Right kidney (tissue), 1 donor: ENCODE data around the gene METTL24.

ENCODE experiments used
- DNase-seq: peaks from one replicate; pipeline ENCODE4 v3.0.0-alpha.2; 2016

The METTL24 gene

DNA sequence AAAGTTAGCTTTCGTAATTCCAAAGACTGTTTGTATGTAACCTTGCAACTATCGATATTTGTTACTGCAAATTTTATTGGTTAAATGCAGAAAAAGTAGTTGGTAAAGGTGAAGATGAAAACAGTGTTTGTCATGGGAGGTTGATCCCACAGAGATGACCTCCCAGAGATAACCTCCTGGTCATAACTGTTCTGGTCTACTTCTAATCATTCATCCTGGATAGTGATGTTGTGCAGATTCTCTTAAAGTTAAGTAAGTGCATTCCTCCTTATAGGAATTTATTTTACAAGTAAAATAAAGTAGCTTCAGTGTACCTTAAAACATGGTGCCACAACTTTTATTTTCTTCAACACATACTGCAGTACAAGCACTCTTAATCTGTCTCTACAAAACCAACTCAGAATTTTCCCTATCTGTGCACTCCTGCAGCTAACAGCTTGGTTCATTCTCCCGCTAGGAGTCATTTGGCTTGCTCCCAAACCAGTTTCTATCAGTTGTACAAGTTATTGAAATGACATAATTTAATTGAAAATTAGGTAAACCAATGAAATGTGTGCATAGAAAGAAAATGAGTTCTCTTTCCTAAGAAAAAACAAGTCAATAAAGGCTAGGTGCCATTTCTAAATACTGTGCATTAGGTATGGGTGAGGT is 19.2 kb downstream of the METTL24 start:
- DNase-seq = no peak

DNA sequence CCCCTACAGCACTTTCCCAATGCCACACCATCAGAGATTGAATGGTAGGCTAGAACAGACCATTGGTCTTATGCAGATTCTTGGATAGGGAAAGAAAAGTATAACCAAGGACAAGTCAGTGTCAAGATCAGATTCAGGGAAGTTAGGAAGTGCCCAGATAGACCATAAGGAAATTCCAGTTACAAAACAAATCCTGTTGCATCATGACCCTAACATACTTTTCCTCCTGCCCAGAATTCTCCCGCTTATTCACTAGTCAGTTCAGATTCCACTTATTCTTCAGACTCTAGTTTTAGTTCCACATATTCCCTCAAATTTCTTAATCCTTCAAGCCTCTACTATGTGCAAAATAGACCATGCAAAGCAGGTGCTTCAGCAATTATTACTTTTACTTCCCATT is 20.7 kb downstream of the METTL24 start:
- no peak for DNase-seq

GRCh38 chr6:110334423-110335180 is 23.5 kb downstream of the METTL24 start:
- DNase-seq = no peak

DNA sequence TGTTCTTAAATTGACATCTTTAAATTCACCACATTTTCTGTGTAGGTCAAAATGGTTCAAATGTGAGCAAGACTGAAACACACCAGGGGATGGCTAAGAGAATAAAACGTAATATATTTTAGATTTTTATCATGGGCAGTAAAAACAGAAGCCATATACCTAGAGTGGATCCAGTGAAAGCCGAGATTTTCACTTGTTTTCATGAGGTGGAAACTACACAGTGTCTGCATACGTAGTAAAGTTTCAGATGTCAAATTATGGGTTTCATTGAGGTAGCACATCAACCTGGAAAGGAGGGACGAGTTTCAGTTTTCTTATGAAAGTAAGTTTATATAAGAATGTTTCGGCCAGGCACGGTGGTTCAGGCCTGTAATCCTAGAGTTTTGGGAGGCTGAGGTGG is 25.9 kb downstream of the METTL24 start:
- DNase-seq = no peak

GRCh38 chr6:110331816-110332215 is 26.3 kb downstream of the METTL24 start:
- DNase-seq = no peak

- DNase-seq = no peak
Measured at GRCh38 chr6:110331390-110331789, 26.8 kb downstream of the METTL24 start.

GRCh38 chr6:110329714-110330436 is 28.3 kb downstream of the METTL24 start:
- DNase-seq = peak; percentile 72

GRCh38 chr6:110329348-110329713 is 28.8 kb downstream of the METTL24 start:
- no peak for DNase-seq

DNA sequence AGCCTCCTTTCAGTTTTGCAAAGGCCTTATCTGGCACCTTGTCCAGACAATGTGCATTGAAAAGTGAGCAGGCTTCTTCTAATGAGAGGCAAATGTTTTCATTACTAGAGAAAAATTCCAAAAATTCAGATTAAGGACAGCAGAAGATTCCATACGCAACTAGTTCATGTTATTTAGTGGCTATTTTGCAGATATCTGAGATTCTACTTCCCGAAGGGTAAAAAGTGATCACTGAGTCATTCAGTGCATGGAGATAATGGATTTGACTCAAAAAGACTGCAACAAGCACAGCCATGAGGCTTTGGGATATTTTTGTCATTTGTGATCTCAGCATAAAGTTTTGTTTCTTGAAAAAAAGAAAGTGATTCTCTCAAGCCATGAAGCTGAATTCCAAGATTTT is 29.9 kb downstream of the METTL24 start:
- no peak for DNase-seq

DNA sequence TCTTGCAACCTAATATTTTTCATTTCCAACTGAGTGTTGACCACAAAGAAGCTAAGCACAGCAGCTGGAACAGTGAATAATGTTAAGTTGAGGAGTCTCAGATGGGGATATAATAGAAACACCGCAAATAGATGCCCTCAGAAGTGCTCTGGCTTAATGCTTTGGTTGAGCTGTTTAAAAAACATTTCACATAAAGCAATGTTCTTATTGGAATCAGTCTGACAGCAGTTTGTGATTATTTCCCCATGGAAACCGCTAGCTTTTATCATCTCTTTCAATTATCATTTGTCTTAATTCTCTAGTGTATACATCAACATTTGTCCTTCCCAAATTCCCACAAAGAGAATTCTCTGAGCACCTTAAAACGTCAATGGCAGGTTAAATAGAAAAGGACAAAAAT is 30.8 kb downstream of the METTL24 start:
- DNase-seq = no peak

GRCh38 chr6:110326609-110327008 is 31.5 kb downstream of the METTL24 start:
- DNase-seq = no peak

DNA sequence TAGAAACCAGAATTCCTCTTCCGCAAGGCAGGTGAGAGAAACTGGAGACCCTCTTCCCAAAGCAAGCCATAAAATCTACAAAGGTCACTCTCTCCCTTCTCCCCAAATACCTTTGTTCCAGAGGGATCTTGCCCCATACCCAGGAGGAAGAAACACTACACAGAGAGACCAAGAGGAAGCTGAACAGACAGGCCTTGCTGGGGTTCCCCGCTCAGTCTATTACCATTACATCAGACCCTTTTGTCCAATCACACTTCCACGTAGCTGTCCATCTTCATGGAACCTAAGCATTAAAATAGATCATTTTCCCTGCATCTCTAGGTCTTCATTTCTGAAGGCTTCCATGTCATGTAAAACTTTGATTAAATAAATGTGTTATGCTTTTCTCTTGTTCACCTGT is 32.1 kb downstream of the METTL24 start:
- no peak for DNase-seq

DNA sequence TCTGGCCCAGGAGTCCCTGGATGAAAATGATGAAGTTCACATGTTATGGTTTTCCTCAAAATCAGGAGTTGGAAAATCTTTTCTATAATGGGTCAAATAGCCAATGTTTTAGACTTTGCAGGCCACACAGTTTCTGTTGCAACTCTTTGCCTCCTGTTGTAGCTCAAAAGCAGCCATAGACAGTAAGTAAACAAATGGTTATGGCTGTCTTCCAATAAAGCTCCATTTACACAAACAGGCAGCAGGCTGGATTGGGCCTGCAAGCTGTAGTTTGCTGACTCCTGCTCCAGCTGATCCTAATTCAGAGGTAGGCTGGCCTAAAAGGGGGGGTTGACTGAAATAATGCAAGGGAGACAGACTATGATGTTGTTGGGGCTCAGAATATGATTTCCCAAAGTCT is 33.0 kb downstream of the METTL24 start:
- DNase-seq = no peak

DNA sequence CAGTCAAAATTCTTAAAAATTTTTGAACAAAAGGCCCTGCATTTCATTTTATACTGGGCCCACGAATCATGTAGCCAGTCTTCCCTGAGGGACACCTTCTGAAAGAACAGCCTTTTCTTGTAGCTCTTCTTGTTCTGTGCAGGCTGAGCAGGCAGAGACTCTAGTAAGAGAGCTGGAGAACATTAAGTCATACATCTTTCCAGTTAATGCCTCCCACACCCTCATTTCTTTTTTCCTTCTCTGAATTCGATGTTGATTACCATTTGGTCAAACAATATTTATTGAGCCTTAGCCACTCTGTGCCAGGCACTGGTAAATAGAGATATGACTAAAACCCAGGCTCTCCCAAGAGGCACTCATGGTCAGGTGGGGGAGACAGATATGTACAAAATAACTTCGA is 33.6 kb downstream of the METTL24 start:
- no peak for DNase-seq

- DNase-seq = no peak
Measured at GRCh38 chr6:110323258-110323657, 34.9 kb downstream of the METTL24 start.

GRCh38 chr6:110322874-110323242 is 35.3 kb downstream of the METTL24 start:
- no peak for DNase-seq

- no peak for DNase-seq
Measured at GRCh38 chr6:110322151-110322873, 35.8 kb downstream of the METTL24 start.

DNA sequence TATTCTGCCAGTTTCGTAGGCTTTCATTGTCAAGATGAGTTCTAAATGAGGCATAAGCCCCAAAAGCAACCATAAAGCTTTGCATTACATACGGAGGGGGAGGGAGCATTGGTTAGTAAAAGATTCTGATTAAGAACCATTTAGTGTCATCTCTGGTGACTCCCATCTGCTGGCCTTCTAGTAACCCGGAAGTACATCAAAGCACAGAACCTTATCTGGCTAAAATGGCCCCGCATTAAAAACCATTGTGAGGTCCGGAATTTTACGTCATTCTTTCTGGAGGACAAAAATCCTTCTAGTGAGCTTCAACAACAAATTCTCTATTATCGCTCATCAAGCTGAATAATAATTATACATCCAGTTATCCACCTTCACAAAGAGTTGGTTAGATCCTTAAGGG is 37.8 kb downstream of the METTL24 start:
- no peak for DNase-seq

- DNase-seq = no peak
Measured at GRCh38 chr6:110319843-110320242, 38.3 kb downstream of the METTL24 start.

DNA sequence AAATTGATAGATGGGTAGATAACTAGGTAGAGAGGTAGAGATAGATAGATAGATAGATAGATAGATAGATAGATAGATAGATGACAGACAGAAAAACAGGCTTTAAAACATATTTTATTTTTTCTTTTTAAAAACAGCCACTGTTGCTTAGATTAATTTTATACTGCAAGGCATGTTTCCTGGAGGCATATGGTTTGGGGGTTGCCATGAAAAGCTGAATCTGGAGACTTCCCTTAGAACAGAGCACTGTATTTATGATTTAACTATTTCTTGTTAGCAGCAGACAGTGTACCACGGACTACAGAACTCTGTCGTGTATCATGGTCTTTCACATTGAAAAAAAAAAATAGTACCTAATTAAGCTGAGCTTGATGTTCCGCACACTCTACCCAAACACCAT is 38.8 kb downstream of the METTL24 start:
- no peak for DNase-seq

DNA sequence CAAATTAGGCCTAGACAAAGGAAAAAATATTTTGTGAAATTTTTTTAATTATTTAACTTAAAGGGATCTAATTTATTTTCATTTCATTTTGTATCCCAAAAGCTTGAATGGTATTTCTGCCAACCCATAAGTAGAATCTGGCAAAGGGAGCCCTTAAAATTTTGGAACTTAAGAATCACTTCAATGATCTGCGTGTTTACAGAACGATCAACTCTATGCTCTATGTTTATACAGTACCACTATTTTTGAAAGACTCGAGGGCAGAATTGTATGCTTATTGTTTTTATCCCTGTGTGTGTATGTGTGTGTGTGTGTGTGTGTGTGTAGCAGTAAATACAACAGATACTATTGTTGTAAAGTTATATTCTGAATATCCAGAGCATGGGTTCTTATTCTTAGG is 39.2 kb downstream of the METTL24 start:
- no peak for DNase-seq

DNA sequence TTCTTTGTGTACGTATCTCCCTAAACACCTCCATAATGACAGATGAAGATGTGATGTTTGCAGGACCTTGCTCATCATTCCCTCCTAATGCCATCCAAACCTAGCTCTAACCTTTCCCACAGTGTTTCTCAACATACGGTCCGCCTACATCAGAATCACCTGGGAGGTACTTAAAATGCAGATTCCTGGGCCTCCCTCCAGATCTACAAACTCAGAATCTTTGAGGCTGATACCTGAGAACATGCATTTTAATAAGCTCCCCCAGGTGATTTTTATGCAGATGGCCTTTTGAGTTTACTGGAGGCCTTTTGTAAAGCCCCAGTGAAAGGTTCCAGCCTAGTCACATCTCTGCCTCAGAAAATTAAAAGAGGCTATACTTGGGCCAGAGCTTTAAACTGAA is 40.5 kb downstream of the METTL24 start:
- no peak for DNase-seq

DNA sequence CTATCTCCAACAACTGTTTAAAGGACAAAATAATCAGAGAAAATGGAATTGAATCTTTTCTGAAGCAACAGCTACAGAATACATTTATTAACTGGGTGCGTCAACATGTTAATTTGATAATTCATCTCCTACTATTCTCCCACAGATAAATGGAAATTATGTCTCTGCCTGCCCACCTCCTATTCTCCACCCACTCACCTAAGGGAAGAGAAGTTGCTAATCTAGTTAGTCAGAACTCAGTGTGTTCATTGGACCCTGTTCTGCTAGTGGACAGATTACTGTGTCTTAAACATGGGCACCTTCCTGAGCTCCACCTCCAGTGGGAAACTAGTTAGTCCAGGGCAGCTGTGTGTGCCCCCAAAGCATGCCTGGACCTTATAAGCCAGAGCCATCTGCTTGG is 41.0 kb downstream of the METTL24 start:
- DNase-seq = no peak
